NAMALWA (cell line): ENCODE measurements around the gene TMEM271.
"Not testable (repeated sequence)": the region's sequence is repeated elsewhere in the genome, so short reads cannot be mapped to it uniquely, and the experiment has no call there.

Experiments used
- DNase-seq: peaks from one replicate; pipeline ENCODE4 v3.0.0-alpha.2; 2015; ENCODE audit warnings: low spot score

Gene TMEM271

DNA sequence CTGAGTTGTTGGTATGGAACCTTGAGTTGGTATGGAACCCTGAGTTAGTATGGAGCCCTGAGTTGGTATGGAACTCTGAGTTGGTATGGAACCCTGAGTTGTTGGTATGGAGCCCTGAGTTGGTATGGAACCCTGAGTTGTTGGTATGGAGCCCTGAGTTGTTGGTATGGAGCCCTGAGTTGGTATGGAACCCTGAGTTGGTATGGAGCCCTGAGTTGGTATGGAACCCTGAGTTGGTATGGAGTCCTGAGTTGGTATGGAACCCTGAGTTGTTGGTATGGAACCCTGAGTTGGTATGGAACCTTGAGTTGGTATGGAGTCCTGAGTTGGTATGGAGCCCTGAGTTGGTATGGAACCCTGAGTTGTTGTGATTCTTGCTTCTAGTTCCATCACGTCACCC is 10.5 kb downstream of the TMEM271 start:
- DNase-seq: not testable (repeated sequence)

DNA sequence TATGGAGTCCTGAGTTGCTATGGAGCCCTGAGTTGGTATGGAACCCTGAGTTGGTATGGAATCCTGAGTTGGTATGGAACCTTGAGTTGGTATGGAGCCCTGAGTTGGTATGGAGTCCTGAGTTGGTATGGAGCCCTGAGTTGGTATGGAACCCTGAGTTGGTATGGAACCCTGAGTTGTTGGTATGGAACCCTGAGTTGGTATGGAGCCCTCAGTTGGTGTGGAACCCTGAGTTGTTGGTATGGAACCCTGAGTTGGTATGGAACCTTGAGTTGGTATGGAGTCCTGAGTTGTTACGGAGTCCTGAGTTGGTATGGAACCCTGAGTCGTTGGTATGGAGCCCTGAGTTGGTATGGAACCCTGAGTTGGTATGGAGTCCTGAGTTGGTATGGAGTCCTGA is 13.6 kb downstream of the TMEM271 start:
- DNase-seq: not testable (repeated sequence)

DNA sequence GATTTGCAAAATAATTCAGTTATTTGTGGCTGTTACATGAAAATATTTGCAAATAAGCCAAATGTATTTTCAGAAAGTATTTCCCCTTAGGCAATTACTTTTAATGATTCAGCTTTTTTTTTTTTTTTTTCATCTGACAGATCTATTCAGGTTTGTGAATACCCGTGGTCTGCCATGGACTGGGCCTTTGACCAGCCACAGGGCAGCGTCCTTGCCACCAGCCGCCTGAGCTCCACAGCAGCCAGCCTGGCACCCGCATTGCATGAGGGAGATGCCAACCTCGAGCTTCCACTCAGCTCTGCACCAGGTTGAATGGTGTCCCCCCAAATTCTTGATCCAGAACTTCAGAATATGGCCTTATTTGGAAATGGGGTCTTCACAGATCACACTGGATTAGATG is 14.7 kb downstream of the TMEM271 start:
- no peak for DNase-seq

DNA sequence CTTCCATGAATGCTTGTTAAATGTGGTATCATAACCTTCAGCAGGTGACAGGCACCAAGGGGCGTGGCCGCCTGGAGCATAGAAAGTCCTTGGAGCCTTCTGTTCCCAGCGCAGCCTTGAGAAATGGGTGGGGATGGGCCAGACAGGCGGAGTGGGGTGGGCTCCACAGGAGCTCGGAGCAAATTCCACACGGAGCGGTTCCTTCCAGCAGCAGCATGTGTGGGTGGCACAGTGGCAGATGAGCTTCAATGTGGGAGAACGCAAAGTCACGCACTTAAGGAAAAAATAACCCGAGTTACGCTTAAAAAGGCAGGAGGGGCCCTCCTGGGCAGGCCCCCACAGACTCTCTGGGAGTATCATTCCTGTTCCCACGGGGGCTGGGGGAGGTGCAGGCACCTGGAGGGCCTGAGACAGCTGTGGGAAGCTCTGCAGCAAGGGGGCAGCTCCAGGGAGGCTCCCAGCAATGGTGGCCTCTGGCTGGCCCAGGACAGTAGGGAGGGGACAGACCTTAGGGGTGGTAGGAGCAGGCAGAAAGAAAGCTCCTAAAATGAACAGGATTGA is 15.3 kb downstream of the TMEM271 start:
- no peak for DNase-seq

DNA sequence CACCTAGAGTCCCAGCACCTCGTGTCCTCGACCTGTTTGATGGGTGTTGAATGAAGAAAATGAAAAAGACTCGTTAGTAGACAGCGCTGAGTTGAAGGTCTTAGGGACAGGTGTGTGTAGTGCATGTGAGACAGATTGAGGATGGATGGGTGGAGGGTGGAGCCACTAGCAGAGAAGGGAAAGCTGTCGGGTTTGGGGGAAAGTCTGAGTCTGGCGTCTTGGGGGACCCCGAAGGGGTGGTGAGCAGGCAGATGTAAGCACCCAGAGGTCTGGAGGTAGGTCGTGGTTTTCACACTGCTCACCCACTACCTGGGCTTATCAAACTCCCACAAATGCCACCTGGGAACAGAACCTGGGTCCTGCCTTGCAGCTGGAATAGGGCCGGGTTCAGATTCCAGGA is 16.0 kb downstream of the TMEM271 start:
- no peak for DNase-seq

DNA sequence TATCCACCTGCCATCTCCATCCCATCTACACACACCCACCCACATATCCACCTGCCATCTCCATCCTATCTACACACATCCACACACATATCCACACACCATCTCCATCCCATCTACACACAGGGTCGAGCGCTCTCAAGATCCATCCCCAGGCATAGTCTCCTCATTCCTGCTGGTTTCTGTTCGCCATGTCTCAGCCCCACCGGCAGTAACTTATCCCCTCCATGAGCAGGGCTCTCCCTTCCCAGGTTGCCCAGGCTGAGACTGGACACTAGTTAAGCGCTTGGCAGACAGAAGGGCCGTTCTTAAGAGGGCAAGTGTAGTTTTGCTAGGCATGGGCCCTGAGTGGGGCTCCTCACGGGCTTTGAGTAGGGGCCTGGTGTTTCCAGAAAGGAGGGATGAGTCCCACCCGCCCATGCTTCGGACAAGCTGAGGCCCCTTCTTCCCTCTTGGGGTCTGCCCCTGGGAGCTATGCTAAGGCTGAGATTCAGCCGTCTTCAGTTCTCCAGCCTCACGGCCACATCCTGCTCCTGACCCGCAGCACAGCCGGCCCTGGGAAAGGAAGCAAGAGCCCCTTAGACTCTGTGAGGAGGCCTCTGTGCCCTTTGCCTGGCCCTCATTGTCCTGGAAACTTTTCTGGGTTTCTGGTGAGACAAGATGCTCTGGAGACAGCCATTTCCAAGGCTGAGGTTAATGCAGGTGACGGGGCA is 20.4 kb downstream of the TMEM271 start:
- no peak for DNase-seq

DNA sequence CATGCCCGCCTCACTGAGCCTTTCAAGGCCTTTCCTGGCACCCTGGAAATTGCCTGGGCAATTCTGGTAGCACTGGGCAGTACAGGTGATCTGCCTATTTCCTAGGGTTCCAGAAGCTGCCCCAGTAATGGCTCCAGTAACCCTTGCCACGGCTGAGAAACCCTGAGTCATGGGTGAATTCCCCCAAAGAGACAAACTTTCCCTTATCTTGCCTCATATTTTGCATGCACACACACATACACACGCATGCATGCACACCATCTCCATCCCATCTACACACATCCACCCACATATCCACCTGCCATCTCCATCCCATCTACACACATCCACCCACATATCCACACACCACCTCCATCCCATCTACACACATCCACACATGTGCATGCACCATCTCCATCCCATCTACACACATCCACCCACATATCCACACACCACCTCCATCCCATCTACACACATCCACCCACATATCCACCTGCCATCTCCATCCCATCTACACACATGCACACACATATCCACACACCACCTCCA is 21.2 kb downstream of the TMEM271 start:
- DNase-seq: not testable (repeated sequence)

DNA sequence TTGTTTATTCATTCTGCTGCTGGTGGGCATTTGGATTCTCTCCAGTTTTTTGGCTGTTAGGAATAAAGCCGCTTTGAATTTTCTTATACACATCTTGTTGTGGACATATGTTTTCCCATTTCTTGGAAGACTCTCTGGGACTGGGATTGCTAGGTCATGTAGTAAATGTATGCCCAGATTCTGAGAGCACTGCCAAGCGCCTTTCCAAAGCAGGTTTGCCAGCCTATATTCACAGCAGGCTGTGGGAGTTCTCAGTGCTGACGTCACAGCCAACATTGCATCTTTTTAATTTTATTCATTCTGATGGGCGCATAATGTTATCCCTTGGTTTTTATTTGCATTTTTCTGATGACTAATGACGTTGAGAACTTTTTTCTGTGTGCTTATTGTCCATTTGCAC is 24.1 kb downstream of the TMEM271 start:
- DNase-seq: no peak

DNA sequence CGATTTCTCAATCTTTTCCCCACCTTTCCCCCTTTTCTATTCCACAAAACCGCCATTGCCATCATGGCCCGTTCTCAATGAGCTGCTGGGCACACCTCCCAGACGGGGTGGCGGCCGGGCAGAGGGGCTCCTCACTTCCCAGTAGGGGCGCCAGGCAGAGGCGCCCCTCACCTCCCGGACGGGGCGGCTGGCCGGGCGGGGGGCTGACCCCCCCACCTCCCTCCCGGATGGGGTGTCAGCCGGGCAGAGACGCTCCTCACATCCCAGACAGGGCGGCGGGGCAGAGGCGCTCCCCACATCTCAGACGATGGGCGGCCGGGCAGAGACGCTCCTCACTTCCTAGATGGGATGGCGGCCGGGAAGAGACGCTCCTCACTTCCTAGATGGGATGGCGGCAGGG is 25.8 kb downstream of the TMEM271 start:
- not testable (repeated sequence) for DNase-seq

DNA sequence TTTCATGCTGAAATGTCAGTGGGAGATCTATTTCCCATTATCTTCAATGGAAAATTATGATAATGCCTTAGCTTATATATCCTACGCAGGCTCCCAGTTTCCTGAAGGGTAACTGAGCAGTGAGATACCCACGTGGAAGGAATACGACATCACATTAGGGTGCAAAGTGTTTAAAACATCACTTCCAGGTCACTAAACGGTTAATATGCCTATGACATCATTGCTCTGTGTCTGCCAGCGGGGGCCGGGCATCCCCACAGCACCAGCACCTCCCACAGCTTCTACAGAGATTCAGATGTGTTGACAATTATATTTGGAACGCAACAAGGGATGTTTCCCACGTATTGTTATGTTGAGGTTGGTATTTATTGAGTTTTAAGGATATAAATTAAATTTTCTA is 27.1 kb downstream of the TMEM271 start:
- no peak for DNase-seq

DNA sequence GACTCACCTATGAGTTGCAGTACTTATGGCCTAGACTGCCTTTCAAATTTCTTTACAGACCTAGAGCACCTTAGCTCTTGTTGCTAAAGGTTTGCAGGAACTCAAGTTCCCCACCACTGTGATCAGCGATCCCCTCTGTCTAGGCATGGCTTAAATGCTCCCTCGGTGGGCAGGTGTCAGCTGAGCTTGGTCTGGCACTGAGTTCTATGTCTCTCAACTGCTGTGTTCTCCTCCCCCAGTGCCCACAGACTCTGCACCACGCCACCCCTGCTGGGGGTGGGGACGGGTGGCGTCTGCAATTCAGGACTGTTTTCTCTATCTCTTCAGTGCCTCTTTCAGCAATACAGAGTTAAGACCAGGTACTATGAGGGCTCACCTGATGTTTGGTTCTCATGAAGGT is 30.5 kb downstream of the TMEM271 start:
- no peak for DNase-seq

DNA sequence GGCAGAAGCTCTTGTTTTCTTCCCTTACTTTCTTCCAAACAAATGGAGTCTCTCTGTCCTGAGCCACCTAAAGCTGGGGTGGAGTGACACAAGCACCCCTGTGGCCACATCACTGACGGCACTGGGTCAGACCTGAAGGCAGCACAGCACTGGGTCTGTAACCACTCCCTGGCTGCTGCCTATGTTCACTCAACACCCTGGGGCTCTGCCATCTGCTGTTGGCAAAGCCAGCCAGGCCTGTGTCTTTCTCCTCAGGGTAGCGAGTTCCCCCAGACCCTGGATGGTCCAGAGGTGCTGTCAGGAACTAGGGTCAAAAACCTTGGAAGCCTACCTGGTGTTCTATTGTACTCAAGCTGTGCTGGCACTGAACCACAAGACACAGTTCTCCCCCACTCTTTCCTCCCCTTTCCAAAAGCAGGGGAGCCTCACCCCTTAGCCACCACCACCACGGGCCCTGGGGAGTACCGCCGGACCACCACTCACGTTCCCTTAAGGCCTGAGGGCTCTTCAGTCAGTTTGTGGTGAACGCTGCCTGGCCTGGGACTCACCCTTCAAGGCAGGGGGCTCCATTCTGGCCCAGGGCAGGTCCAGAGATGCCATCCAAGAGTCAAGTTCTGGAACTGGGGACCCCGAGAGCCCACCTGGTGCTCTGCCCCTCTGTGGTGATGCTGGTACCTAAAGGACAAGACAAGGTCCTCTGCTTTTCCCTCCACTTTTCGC is 31.5 kb downstream of the TMEM271 start:
- no peak for DNase-seq

DNA sequence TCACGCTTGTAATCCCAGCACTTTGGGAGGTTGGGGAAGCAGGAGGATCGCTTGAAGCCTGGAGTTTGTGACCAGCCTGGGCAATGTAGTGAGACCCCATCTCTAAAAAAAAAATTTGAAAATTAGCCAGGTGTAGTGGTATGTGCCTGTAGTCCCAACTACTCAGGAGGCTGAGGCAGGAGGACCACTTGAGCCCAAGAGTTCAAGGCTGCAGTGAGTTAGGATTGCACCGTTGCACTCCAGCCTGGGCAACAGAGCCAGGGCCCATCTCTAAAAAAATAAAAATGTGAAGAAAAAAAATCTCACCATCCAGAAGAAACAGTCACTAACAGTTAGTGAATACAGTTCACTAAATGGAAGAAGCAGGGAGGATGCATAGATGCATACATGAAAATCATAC is 34.8 kb downstream of the TMEM271 start:
- no peak for DNase-seq

DNA sequence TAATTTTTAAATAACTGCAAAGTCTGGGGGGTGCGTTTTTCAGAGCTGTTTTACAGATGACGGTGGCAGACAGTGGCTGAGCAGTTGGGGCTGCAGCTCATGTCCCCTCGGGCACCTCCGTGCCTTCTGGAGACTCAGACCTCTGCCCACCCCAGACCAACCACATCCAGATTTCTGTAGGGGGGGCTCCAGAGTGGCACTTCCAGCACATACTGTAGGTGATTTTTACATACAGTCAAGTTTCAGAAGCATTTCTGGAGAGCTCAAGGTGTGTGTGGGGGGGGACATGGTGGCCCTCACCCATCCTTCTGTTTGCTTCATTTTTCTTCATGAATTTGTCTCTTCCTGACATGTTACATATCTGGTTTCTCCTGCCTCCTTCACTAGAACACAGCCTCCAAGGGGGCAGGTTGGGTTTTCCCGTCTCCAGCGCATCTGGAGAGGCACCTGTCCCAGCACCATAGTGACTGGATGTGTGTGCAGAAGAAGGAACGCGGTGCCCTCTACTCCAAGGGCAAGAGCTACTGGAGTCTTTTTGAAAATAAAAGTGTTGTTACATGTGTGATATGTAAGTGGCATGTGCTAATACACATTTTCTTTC is 37.5 kb downstream of the TMEM271 start:
- no peak for DNase-seq

DNA sequence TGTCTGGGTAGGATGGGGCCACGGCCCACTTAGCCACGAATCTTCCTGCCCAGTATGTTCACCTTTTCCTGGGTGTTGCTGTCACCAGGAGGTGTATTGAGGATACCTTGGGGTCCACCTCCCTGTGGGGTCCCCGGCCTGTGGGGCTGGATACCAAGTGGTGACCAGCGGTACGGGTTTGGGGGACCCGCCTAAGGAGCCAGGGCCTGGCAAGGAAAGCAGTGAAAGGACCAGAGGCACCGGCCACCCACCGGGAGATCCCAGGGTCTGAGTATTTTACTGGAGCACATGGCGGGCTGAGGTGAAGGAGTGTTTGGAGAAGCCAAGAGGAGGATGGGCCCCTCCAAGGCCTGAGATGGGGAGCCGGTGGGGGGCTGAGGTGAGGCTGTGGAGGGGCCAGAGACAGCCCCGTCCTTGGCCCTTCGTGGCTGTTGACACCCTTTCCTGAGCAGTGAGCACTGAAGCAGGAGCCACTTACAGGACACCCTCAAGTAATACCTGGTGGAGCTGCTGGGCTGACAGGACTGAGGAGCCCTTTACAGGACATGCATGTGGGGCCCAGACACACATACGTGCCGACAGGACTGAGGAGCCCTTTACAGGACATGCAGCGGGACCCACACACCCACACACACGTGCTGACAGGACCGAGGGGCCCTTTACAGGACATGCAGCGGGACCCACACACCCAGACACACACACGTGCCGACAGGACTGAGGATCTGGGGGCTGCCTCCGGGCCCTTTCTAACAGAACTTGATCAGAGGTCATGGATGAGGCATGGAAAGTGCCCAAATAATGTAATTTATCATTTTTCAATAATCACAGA is 38.4 kb downstream of the TMEM271 start:
- no peak for DNase-seq

DNA sequence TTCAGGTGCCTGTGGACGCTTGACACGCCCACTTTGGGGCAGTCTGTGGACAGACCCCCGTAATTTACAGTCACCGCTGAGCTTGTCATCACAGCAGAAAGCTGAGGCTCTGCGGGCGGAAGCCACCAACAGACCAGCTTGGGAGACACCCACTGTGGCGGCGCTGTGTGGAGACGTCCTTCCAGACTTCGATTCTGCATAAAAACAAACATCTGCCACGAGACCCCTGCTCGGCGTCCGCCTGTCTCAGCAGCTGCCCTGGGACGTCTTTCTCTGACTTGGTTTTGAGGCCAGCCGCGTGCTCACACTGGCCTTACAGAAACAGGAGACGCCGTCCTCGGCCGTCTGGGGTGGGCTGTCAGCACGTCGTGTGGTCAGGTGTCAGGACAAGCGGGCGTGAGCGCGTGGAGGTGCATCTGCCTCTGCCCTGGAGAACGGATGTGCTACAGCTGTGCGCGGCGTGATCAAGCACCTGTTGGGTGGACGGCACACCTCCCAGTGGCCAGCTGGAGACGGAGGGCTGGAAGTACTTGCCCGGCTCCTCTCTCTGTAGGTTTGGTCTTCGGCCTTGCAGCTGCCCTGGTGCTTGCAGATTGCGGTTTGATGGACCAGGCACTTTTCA is 39.6 kb downstream of the TMEM271 start:
- no peak for DNase-seq

DNA sequence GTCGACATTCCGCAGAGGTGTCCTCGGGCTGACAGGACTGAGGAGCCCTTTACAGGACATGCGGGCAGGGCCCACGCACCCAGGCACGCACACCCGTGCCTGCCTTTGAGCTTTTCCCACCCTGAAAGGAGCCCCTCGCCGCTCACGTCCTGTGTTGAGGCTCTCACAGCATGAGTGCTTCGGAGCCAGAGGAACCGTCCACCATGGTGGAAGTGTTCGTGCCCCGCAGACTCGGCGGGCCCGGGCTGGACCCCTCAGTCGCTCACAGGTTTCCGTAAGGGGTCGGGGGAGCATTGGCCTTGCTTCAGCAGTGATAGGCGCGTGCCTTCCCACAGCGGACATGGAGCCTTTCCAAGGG is 40.2 kb downstream of the TMEM271 start:
- no peak for DNase-seq

DNA sequence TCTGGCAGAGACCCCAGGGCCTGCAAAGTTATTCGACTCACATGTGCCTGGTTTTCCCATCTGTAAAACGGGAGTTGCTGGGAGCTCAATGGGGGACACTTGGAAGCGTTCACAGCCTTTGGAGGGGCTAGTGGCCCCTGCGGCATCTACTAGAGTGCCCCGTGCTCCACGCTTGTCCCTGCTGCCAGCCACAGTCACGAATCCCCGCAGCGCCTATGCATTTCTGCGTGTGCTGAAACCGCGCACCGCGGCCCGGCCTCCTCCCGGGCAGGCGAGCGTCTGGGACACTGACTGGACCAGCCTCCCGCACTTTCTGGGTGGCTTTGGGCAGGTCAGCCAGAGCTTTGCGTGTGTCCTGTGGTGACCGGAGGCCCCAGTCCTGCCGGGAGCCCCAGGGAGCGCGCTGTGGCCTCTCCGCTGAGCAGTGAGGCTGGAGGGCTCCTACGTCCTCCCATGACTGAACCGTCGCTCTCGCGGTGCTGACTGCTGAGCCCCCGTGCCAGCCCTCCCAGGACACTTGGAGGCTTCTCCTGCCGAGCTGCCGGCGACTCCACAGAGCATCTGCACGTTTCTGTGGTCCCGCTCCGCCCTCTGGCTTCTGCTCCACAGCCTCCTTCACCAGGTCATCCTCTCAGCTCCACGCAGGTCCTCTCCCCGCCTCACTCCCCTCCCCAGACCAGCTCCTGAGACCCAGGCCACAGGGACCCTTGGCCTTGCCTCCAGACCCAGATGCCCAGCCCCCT is 40.7 kb downstream of the TMEM271 start:
- no peak for DNase-seq

DNA sequence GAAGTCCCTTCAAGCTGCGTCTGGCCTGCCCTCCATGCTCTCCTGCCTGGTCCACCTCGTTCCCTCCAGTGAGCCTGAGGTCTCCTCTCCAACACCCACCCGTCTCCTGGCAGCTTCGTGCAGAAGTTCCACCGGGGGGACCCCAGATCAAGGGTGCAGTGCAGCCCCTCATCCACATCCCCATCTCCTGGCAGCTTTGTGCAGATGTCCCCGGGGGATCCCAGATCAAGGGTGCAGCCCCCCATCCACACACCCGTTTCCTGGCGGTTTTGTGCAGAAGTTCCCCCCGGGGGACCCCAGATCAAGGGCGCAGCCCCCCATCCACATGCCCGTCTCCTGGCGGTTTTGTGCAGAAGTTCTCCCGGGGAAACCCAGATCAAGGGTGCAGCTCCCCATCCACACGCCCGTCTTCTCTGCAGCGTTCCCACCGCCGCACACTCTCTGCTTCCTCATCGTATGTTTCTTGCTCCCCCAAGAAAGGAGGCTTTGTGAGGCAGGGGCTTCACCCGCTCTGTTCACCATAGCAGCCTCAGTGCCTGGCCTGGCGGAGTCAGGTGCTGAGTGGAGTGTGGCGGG is 41.4 kb downstream of the TMEM271 start:
- DNase-seq: no peak

DNA sequence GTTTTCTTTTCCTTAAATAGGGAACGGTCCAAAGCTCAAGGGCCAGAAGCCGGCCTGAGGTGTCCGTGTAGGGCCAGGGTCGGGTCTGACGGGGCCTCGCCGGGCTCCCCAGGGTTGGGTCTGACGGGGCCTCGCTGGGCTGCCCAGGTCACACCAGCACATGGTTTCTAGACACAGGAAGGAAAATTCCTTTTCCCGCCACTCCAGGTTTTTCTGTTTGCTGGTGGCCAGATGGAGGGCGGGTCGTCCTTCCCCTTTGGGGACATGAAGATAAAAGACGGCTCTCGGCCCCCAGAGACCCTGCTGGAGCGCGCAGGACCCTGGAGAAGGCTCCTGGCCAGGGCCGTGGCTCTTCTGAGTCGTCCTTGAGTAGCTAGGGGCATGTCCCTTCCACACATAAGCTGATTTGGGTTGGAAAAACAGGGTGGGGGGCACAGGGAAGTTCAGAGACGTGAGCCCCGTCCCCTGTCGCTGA is 42.0 kb downstream of the TMEM271 start:
- DNase-seq: no peak
